Prostate gland (tissue), 2 donors: ENCODE data around the gene CACNA1B. TPM values are rescaled to one million over a fixed set of nuclear protein-coding genes. Genes with fewer than 3 reads are reported as not detected.

Experiments used
- DNase-seq: peaks from one replicate; pipeline ENCODE4 v3.0.0-alpha.2; 2019; ENCODE audit warnings: low spot score
- H3K27ac ChIP-seq, 2 donors: fragments of 200-600 bp; sonication (generic); 2 replicates each; pipeline ENCODE4 v1.5.1; 2017 to 2019
- H3K27me3 ChIP-seq: fragments of 200-600 bp; sonication (generic); replicated peaks from 2 replicates; pipeline ENCODE4 v1.5.1; 2019; ENCODE audit not compliant: insufficient read depth
- H3K36me3 ChIP-seq, 2 donors: fragments of 200-600 bp; sonication (generic); 1 replicate in 1 of 2; 2 replicates in 1 of 2; pipeline versions ENCODE4 v1.5.1 to v1.8.1; 2017 to 2019
- H3K4me1 ChIP-seq: fragments of 200-600 bp; sonication (generic); replicated peaks from 2 replicates; pipeline ENCODE4 v1.5.1; 2019
- H3K4me3 ChIP-seq, 2 donors: fragments of 200-600 bp; sonication (generic); 2 replicates each; pipeline ENCODE4 v1.5.1; 2017 to 2019
- H3K9me3 ChIP-seq: fragments of 200-600 bp; sonication (generic); 2 replicates; pipeline ENCODE4 v1.5.1; 2017
- POLR2A ChIP-seq: fragments of 450-650 bp; IDR thresholded peaks from one replicate; pipeline ENCODE4 v1.6.1; 2016; ENCODE audit warnings: antibody characterized with exemption, mild to moderate bottlenecking
- POLR2AphosphoS5 ChIP-seq: sonication (generic); formaldehyde crosslinking; IDR thresholded peaks from one replicate; pipeline ENCODE4 v1.6.1; 2017; ENCODE audit warnings: antibody characterized with exemption
- WGBS: methylation state at CpG from one replicate; pipeline ENCODE4 v1.1.5; 2018; 5-methylcytosine and 5-hydroxymethylcytosine counted together
- intact Hi-C: fragments of 100-400 bp; cut with DNase I; formaldehyde crosslinking; loops from one replicate; pipeline ENCODE4 v1.14.2; 2022
- total RNA-seq, 2 donors: library from RNA; depleted of rRNA; stranded (reverse); fragments of >200 nt; gene quantifications; one replicate each; pipeline ENCODE4 v1.1.0, GENCODE V29; 2016
- TF ChIP-seq, protein P1 (sequence below), 4 experiments: fragments of 200-600 bp in 2 of 4; fragments of 450-650 bp in 2 of 4; sonication (generic) in 2 of 4; IDR thresholded peaks; 1 replicate in 3 of 4; 2 replicates in 1 of 4; pipeline ENCODE4 v1.5.1; 2016 to 2019; ENCODE audit warnings: antibody characterized with exemption in 4 of 4, mild to moderate bottlenecking in 2 of 4, moderate library complexity in 2 of 4

CACNA1B gene
- total RNA-seq, 2 donors from 2014 or later = 0.36 to 6.0 TPM

DNA sequence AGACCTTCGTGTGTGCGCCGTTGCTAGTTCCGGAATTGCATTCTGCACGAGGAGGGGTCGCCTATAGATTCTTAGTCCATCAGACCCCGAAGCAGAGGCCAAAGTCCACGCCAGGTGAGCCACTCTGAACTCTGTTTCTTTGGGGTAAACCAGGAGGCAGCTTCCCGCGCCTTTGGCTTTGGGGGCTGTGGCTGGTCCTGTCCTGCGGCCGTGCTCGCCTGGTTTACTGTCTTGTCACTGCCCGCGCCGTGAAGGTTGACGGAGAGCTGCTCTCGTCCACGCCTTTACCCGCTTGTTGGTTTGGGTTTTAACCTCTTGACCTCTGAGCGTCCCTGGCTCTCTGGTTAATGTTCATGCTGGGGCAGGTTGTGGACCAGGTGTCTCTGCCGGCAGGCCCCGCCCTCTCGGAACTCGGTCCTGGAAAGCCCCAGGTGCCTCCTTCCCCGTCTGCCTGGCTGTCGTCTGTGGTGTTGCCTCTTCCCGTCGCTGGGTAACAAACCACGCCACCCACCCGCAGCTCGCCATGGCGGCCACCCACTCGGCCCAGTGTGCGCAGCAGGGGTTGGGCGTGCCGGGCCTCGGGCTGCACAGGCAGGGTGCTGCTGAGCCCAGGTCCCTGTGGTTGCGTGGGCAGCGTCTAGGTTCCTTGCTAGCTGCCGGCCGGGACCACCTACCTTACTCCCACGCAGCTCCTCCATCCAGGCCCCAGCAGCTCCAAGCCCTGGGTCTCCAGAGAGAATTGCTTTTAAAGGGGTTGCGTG, 44.6 kb upstream of the CACNA1B start:
- H3K4me3 ChIP-seq = no peak overlapping the region
- H3K27me3 ChIP-seq = no peaks in the 10 kb centered on the region
- 95% methylated on average over 40 of the region's 44 CpGs for WGBS
- H3K4me1 ChIP-seq = no peaks in the 10 kb centered on the region
- no peak overlapping the region for H3K27ac ChIP-seq
- no peak for TF ChIP-seq POLR2A
- TF ChIP-seq, protein P1, sequence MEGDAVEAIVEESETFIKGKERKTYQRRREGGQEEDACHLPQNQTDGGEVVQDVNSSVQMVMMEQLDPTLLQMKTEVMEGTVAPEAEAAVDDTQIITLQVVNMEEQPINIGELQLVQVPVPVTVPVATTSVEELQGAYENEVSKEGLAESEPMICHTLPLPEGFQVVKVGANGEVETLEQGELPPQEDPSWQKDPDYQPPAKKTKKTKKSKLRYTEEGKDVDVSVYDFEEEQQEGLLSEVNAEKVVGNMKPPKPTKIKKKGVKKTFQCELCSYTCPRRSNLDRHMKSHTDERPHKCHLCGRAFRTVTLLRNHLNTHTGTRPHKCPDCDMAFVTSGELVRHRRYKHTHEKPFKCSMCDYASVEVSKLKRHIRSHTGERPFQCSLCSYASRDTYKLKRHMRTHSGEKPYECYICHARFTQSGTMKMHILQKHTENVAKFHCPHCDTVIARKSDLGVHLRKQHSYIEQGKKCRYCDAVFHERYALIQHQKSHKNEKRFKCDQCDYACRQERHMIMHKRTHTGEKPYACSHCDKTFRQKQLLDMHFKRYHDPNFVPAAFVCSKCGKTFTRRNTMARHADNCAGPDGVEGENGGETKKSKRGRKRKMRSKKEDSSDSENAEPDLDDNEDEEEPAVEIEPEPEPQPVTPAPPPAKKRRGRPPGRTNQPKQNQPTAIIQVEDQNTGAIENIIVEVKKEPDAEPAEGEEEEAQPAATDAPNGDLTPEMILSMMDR (IDR thresholded peaks at IDR 0.05) = no peak
- intact Hi-C loops = no loop called here
- DNase-seq = no peak
- H3K9me3 ChIP-seq = no peaks in the 10 kb centered on the region
- H3K36me3 ChIP-seq = peaks cover 0 to 17% of the 10 kb centered on the region in 2 donors

GRCh38 chr9:137833721-137834613, 43.6 kb upstream of the CACNA1B start:
- no peaks in the 10 kb centered on the region for H3K9me3 ChIP-seq
- no peak for DNase-seq
- no peak overlapping the region for H3K4me3 ChIP-seq
- no peak overlapping the region for H3K27ac ChIP-seq
- intact Hi-C loops = no loop called here
- no peaks in the 10 kb centered on the region for H3K4me1 ChIP-seq
- H3K36me3 ChIP-seq = peaks cover 0 to 17% of the 10 kb centered on the region in 2 donors
- TF ChIP-seq, protein P1 (IDR thresholded peaks at IDR 0.05) = no peak
- TF ChIP-seq POLR2A (no peak), POLR2AphosphoS5 (no peak)
- 95% methylated on average over 73 of the region's 73 CpGs for WGBS
- H3K27me3 ChIP-seq = no peaks in the 10 kb centered on the region

- TF ChIP-seq, protein P1 (IDR thresholded peaks at IDR 0.05) = no peak
- TF ChIP-seq POLR2AphosphoS5 = no peak
- no peak for TF ChIP-seq POLR2A
- Histone ChIP-seq H3K36me3 (peaks cover 0 to 17% of the 10 kb centered on the region in 2 donors), H3K4me1 (no peaks in the 10 kb centered on the region), H3K27me3 (no peaks in the 10 kb centered on the region), H3K27ac (no peak overlapping the region), H3K4me3 (no peak overlapping the region), H3K9me3 (no peaks in the 10 kb centered on the region)
- intact Hi-C loops = no loop called here
- 96% methylated on average over 64 of the region's 66 CpGs for WGBS
- no peak for DNase-seq
Measured at GRCh38 chr9:137834846-137835546, 42.6 kb upstream of the CACNA1B start.

DNA sequence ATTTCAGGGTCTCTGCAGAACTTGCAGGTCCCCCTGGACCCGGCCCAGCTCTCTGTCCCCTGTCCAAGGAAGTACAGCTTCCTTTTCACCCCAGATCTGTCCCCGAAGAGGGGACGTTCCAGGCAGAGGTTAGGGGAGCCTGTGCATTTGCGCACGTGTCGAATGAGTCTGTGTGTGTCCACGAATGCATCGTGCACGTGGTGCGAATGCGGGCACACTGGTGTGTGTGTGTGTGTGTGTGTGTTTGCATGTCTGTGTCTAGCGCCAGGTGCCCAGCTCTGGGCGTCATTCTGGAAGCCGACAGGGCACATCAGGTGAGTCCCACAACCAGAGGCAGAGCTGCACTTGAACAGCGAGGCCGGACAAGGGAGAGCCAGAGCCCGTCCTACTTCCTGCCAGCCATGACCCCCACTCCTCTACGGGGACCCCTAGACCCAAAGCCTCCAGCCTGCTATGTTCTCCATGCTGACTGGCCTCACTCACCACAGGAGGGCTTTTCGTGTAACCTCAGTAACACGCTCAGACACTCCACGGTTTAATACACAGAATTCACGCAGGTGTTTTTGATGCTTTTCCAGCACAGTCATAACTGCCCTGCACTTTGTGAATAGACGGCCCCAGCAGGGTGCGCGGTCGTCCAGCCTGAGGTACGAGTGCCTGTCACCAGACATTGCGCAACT, 41.3 kb upstream of the CACNA1B start:
- DNase-seq = no peak
- 81% methylated on average over 22 of the region's 28 CpGs for WGBS
- Histone ChIP-seq H3K4me1 (no peaks in the 10 kb centered on the region), H3K27ac (no peak overlapping the region), H3K4me3 (no peak overlapping the region), H3K36me3 (peaks cover 0 to 17% of the 10 kb centered on the region in 2 donors), H3K9me3 (no peaks in the 10 kb centered on the region), H3K27me3 (no peaks in the 10 kb centered on the region)
- TF ChIP-seq POLR2A (no peak), POLR2AphosphoS5 (no peak)
- TF ChIP-seq, protein P1 (IDR thresholded peaks at IDR 0.05) = no peak
- intact Hi-C loops = no loop called here
